DOHH2 (cell line): Measurements from ENCODE around the gene AKT2.

Source experiments
- CTCF ChIP-seq: fragments of 200-600 bp; sonication (generic); IDR thresholded peaks from one replicate; pipeline ENCODE4 v1.5.1; 2014; ENCODE audit warnings: antibody characterized with exemption, mild to moderate bottlenecking, low read depth, low read length; ENCODE audit not compliant: poor library complexity, severe bottlenecking
- EZH2phosphoT487 ChIP-seq: fragments of 200-600 bp; sonication (generic); IDR thresholded peaks from 2 replicates; pipeline ENCODE4 v1.6.1; 2017; ENCODE audit warnings: borderline replicate concordance, mild to moderate bottlenecking, antibody characterized with exemption, low read length, moderate library complexity, mixed read lengths

- TF ChIP-seq CTCF: no peak
- TF ChIP-seq EZH2phosphoT487: no peak
These were observed 43.9 kb downstream of the AKT2 start for GRCh38 chr19:40241125-40241808.
